Measurements from ENCODE around the gene RPS5. TPM values are rescaled to one million over a fixed set of nuclear protein-coding genes. Genes with fewer than 3 reads are reported as not detected.
"Not testable (repeated sequence)": the region's sequence is repeated elsewhere in the genome, so short reads cannot be mapped to it uniquely, and the experiment has no call there.

Gene RPS5
- 2,221 and 2,324 TPM in 2 replicates for total RNA-seq (2014; rRNA removed; shearing (Covaris generic); ENCODE audit: low replicate concordance)

GRCh38 chr19:58386576-58387337 is at the start of gene RPS5:
Gene RPS5, plus strand, starts transcription at chr19:58387269. Its CDS starts 869 bp downstream, at chr19:58388138.
- in situ Hi-C loops (cut with HindIII; ENCODE audit: low pct_unique_long_range_greater_than_20kb, low sequenced_read_pairs): no loop called here

GRCh38 chr19:58338336-58338735 is 48.7 kb upstream of the RPS5 start:
- DNase-seq (ENCODE audit: low read depth): no peak
- in situ Hi-C loops (cut with HindIII; ENCODE audit: low pct_unique_long_range_greater_than_20kb, low sequenced_read_pairs): loop anchor here (10.0 kb wide), 1 partner anchor 114 kb away; the partner anchor contains the start of gene ZNF544

More at GRCh38 chr19:58386576-58387337, at the start of gene RPS5:
- peak; percentile 95 for DNase-seq (ENCODE audit: low read depth)

- no peak for DNase-seq (ENCODE audit: low read depth)
- in situ Hi-C loops (cut with HindIII; ENCODE audit: low pct_unique_long_range_greater_than_20kb, low sequenced_read_pairs): loop anchor here (10.0 kb wide), 1 partner anchor 114 kb away; the partner anchor contains the start of gene ZNF544
Observed at GRCh38 chr19:58338825-58339558, 48.1 kb upstream of the RPS5 start.

GRCh38 chr19:58345558-58345957 is 41.5 kb upstream of the RPS5 start:
- no peak for DNase-seq (ENCODE audit: low read depth)
- in situ Hi-C loops (cut with HindIII; ENCODE audit: low pct_unique_long_range_greater_than_20kb, low sequenced_read_pairs): no loop called here

- in situ Hi-C loops (cut with HindIII; ENCODE audit: low pct_unique_long_range_greater_than_20kb, low sequenced_read_pairs): no loop called here
- DNase-seq (ENCODE audit: low read depth): no peak
Observed at GRCh38 chr19:58346961-58347929, 39.8 kb upstream of the RPS5 start.

GRCh38 chr19:58348080-58348479 is 39.0 kb upstream of the RPS5 start:
- in situ Hi-C loops (cut with HindIII; ENCODE audit: low pct_unique_long_range_greater_than_20kb, low sequenced_read_pairs); DNase-seq (ENCODE audit: low read depth): not testable (repeated sequence)

GRCh38 chr19:58349590-58349989 is 37.5 kb upstream of the RPS5 start:
- DNase-seq (ENCODE audit: low read depth): no peak
- in situ Hi-C loops (cut with HindIII; ENCODE audit: low pct_unique_long_range_greater_than_20kb, low sequenced_read_pairs): no loop called here

GRCh38 chr19:58350001-58350861 is 36.8 kb upstream of the RPS5 start:
- in situ Hi-C loops (cut with HindIII; ENCODE audit: low pct_unique_long_range_greater_than_20kb, low sequenced_read_pairs): no loop called here
- no peak for DNase-seq (ENCODE audit: low read depth)

- no peak for DNase-seq (ENCODE audit: low read depth)
- in situ Hi-C loops (cut with HindIII; ENCODE audit: low pct_unique_long_range_greater_than_20kb, low sequenced_read_pairs): no loop called here
Observed at GRCh38 chr19:58350871-58351557, 36.1 kb upstream of the RPS5 start.

- DNase-seq (ENCODE audit: low read depth): no peak
- in situ Hi-C loops (cut with HindIII; ENCODE audit: low pct_unique_long_range_greater_than_20kb, low sequenced_read_pairs): no loop called here
Observed at GRCh38 chr19:58351558-58351878, 35.6 kb upstream of the RPS5 start.

GRCh38 chr19:58351990-58352755 is 34.9 kb upstream of the RPS5 start:
- no peak for DNase-seq (ENCODE audit: low read depth)
- in situ Hi-C loops (cut with HindIII; ENCODE audit: low pct_unique_long_range_greater_than_20kb, low sequenced_read_pairs): no loop called here

- in situ Hi-C loops (cut with HindIII; ENCODE audit: low pct_unique_long_range_greater_than_20kb, low sequenced_read_pairs): no loop called here
- no peak for DNase-seq (ENCODE audit: low read depth)
Observed at GRCh38 chr19:58352760-58353671, 34.1 kb upstream of the RPS5 start, which contains the start of gene A1BG. Gene A1BG, minus strand, starts transcription at chr19:58353492. Its CDS starts 55 bp downstream, at chr19:58353437.

GRCh38 chr19:58353717-58354477 is 33.2 kb upstream of the RPS5 start:
- in situ Hi-C loops (cut with HindIII; ENCODE audit: low pct_unique_long_range_greater_than_20kb, low sequenced_read_pairs): no loop called here
- DNase-seq (ENCODE audit: low read depth): no peak

GRCh38 chr19:58354478-58355030 is 32.5 kb upstream of the RPS5 start:
- in situ Hi-C loops (cut with HindIII; ENCODE audit: low pct_unique_long_range_greater_than_20kb, low sequenced_read_pairs): no loop called here
- no peak for DNase-seq (ENCODE audit: low read depth)

All from Caki2 (cell line).